Liver (tissue), 3 donors: ENCODE data around the gene TREML2.

Experiments used
- CTCF ChIP-seq: fragments of 150-350 bp; IDR thresholded peaks from 2 replicates; pipeline ENCODE4 v1.5.1; 2017; ENCODE audit warnings: improper control_type of control experiment, low read depth, low read length; ENCODE audit not compliant: missing input control
- FOXA1 ChIP-seq: IDR thresholded peaks from 2 replicates; pipeline ENCODE4 v1.6.1; 2016; ENCODE audit warnings: antibody characterized with exemption
- HNF4A ChIP-seq, 2 donors: conservative IDR thresholded peaks; 2 replicates each; pipeline ENCODE4 v1.6.1; 2016; ENCODE audit warnings: antibody characterized with exemption in 2 of 2, mild to moderate bottlenecking in 2 of 2
- RAD21 ChIP-seq, 2 donors: IDR thresholded peaks; 2 replicates each; pipeline ENCODE4 v1.6.1; 2016; ENCODE audit warnings: antibody characterized with exemption in 2 of 2, mild to moderate bottlenecking in 2 of 2
- REST ChIP-seq: IDR thresholded peaks from 2 replicates; pipeline ENCODE4 v1.6.1; 2016; ENCODE audit warnings: antibody characterized with exemption, mild to moderate bottlenecking
- RXRA ChIP-seq, 2 donors: IDR thresholded peaks; 2 replicates each; pipeline ENCODE4 v1.6.1; 2017 to 2018; ENCODE audit warnings: antibody characterized with exemption in 2 of 2, mild to moderate bottlenecking in 1 of 2
- TAF1 ChIP-seq: conservative IDR thresholded peaks from 2 replicates; pipeline ENCODE4 v1.6.1; 2016; ENCODE audit warnings: antibody characterized with exemption, mild to moderate bottlenecking
- donor health status: healthy.
- donor health status: healthy.

DNA sequence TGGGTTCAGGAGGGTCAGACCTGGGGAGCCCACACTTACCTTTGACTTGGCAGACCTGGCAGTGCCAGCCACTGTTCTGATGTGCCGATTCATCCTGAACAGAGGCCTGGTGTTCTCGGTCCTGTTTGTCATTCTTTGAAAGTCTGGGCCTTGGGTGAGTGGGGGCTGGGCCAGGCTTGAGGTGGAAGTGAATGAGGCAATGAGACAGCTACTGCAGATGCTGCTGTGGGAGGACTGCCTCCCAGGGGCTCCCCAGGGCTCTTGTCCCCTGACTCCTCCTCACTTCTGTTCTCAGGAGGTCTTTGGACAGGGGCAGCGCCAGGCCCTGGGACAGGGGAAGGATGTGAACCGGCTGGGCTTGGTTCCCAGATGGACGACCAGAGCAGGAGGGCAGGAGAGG lies 21.6 kb upstream of the TREML2 start:
- TF ChIP-seq RAD21 (IDR thresholded peaks at IDR 0.05) (no peak), TAF1 (no peak), REST (no peak), CTCF (no peak), RXRA (IDR thresholded peaks at IDR 0.05) (no peak), HNF4A (conservative IDR thresholded peaks at IDR 0.05) (no peak), FOXA1 (no peak)
